Measurements from ENCODE around the gene PFKP. TPM values are rescaled to one million over a fixed set of nuclear protein-coding genes. Genes with fewer than 3 reads are reported as not detected.
A peak's percentile ranks its signal among the peaks of the same experiment; 100 is the strongest.

Gene PFKP
- total RNA-seq, 2 experiments from 2014 or later: 217 to 219 TPM

DNA sequence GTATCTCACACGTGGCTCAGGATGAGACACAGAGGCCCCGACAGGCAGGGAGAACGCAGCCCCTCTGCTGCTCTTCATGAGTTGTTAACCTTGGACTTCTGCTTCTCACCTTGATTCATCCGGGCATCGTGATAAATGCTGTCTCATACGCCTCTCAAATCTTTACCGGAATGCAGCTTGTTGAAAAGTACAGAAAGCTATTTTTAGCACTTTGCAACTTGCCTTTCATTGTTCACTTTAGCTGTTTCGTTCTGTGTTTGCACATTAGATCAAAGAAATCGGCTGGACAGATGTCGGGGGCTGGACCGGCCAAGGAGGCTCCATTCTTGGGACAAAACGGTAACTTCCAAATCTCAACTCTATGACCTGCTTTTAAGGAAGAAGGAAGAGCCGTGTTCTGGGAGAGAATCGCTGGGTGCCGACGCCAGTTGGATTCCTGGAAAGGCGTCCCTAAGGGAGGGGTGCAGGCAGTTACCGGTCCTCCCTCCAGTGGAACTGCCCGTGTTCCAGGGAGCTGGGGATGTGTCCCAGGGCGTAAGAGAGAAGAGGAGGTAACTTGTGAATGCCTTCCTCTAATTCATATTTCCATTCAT, 49.3 kb downstream of the PFKP start:
- no peaks in the 10 kb centered on the region for H3K9me3 Mint-ChIP-seq
- ATAC-seq: no peak
- POLR2A ChIA-PET: interaction anchor here (0.8 to 1.3 kb wide), 6 partner anchors 8 to 46 kb away, joined by 3 to 4 read pairs (median 3); no protein-coding TSS in a partner anchor
- H3K27me3 Mint-ChIP-seq: no peaks in the 10 kb centered on the region
- no peak overlapping the region for H3K4me3 Mint-ChIP-seq
- DNase-seq: no peak
- TF ChIP-seq, protein P1, sequence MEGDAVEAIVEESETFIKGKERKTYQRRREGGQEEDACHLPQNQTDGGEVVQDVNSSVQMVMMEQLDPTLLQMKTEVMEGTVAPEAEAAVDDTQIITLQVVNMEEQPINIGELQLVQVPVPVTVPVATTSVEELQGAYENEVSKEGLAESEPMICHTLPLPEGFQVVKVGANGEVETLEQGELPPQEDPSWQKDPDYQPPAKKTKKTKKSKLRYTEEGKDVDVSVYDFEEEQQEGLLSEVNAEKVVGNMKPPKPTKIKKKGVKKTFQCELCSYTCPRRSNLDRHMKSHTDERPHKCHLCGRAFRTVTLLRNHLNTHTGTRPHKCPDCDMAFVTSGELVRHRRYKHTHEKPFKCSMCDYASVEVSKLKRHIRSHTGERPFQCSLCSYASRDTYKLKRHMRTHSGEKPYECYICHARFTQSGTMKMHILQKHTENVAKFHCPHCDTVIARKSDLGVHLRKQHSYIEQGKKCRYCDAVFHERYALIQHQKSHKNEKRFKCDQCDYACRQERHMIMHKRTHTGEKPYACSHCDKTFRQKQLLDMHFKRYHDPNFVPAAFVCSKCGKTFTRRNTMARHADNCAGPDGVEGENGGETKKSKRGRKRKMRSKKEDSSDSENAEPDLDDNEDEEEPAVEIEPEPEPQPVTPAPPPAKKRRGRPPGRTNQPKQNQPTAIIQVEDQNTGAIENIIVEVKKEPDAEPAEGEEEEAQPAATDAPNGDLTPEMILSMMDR (IDR thresholded peaks at IDR 0.05): no peak
- H3K27ac Mint-ChIP-seq: no peak overlapping the region
- intact Hi-C loops (cut with micrococcal nuclease): no loop called here
- peaks cover 74% of the 10 kb centered on the region for H3K36me3 Mint-ChIP-seq (ENCODE audit: low read depth)
- no peaks in the 10 kb centered on the region for H3K4me1 Mint-ChIP-seq (ENCODE audit: low read depth)
- CTCF ChIA-PET: interaction anchor here (1.1 kb wide), 1 partner anchor 9 kb away, joined by 4 read pairs; no protein-coding TSS in a partner anchor

- no peaks in the 10 kb centered on the region for H3K9me3 Mint-ChIP-seq
- H3K27ac Mint-ChIP-seq: no peak overlapping the region
- H3K4me1 Mint-ChIP-seq (ENCODE audit: low read depth): no peaks in the 10 kb centered on the region
- no peak overlapping the region for H3K4me3 Mint-ChIP-seq
- ATAC-seq: no peak
- intact Hi-C loops (cut with micrococcal nuclease): no loop called here
- CTCF ChIA-PET: no interaction called here
- no peak for DNase-seq
- peaks cover 72% of the 10 kb centered on the region for H3K36me3 Mint-ChIP-seq (ENCODE audit: low read depth)
- H3K27me3 Mint-ChIP-seq: no peaks in the 10 kb centered on the region
- POLR2A ChIA-PET: interaction anchor here (0.9 to 1.3 kb wide), 3 partner anchors 31 to 47 kb away, joined by 3 to 4 read pairs (median 3); no protein-coding TSS in a partner anchor
- TF ChIP-seq, protein P1 (IDR thresholded peaks at IDR 0.05): no peak
Observed at GRCh38 chr10:3117486-3117885, 50.1 kb downstream of the PFKP start.

DNA sequence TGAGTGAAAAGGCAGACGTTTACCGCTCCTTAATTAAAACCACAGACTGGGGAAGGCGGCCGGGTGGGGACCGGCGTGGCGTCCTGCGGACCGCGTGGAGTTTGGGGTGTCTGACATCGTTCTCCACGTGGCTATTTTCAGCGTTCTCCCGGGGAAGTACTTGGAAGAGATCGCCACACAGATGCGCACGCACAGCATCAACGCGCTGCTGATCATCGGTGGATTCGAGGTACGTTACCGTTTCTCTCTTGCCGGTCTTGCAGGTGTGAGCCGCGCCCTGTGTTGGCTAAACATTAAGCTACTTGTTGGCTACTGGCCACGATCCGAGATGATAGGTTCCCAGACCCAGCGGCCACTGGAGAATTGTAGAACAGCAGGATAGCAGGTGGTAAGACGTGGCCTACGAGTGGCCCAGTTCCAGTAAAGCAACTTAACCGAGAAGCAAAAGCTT, 51.3 kb downstream of the PFKP start:
- DNase-seq (no peak), ATAC-seq (no peak)
- POLR2A ChIA-PET: interaction anchor here (0.6 to 1.1 kb wide), 3 partner anchors 9 to 47 kb away, joined by 3 to 4 read pairs (median 4); no protein-coding TSS in a partner anchor
- no peak overlapping the region for H3K4me3 Mint-ChIP-seq
- CTCF ChIA-PET: interaction anchor here (1.0 kb wide), 1 partner anchor 10 kb away, joined by 3 read pairs; no protein-coding TSS in a partner anchor
- no peaks in the 10 kb centered on the region for H3K27me3 Mint-ChIP-seq
- TF ChIP-seq, protein P1 (IDR thresholded peaks at IDR 0.05): no peak
- H3K27ac Mint-ChIP-seq: no peak overlapping the region
- no peaks in the 10 kb centered on the region for H3K4me1 Mint-ChIP-seq (ENCODE audit: low read depth)
- peaks cover 70% of the 10 kb centered on the region for H3K36me3 Mint-ChIP-seq (ENCODE audit: low read depth)
- no peaks in the 10 kb centered on the region for H3K9me3 Mint-ChIP-seq
- intact Hi-C loops (cut with micrococcal nuclease): no loop called here

GRCh38 chr10:3119796-3120459, 52.6 kb downstream of the PFKP start:
- no peak for DNase-seq
- intact Hi-C loops (cut with micrococcal nuclease): no loop called here
- ChIA-PET CTCF (interaction anchor here (0.6 to 2.1 kb wide), 5 partner anchors 10 to 62 kb away, joined by 3 to 6 read pairs (median 3); no protein-coding TSS in a partner anchor), POLR2A (interaction anchor here (1.0 kb wide), 1 partner anchor 10 kb away, joined by 3 read pairs; no protein-coding TSS in a partner anchor)
- Mint-ChIP-seq H3K36me3 (ENCODE audit: low read depth) (peaks cover 67% of the 10 kb centered on the region), H3K27me3 (no peaks in the 10 kb centered on the region), H3K27ac (no peak overlapping the region), H3K4me1 (ENCODE audit: low read depth) (no peaks in the 10 kb centered on the region), H3K4me3 (no peak overlapping the region), H3K9me3 (no peaks in the 10 kb centered on the region)
- TF ChIP-seq, protein P1 (IDR thresholded peaks at IDR 0.05): peak; percentile 40
- ATAC-seq: peak; percentile 40

DNA sequence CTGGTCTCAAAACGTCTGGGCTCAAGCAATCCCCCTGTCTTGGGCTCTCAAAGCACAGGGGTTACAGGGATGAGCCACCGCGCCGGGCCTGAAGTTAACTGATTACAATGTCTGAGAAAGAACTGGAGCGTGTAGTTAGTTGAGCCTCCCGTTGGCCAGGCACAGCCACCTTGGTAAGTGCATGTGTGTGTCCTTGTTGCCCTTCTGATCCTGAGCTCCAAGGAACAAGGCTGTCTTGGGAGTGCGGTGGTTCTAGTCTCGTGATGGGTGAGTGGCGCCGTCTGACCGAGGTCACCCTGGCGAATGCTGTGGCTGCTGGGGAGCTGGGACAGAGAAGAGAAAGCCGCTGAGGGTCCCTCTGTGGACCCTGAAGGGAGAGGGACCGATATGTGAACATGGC, 54.7 kb downstream of the PFKP start:
- no peak overlapping the region for H3K27ac Mint-ChIP-seq
- DNase-seq (no peak), ATAC-seq (no peak)
- no peaks in the 10 kb centered on the region for H3K9me3 Mint-ChIP-seq
- intact Hi-C loops (cut with micrococcal nuclease): no loop called here
- no peak overlapping the region for H3K4me3 Mint-ChIP-seq
- H3K4me1 Mint-ChIP-seq (ENCODE audit: low read depth): no peaks in the 10 kb centered on the region
- TF ChIP-seq, protein P1 (IDR thresholded peaks at IDR 0.05): no peak
- CTCF ChIA-PET: interaction anchor here (1.4 kb wide), 1 partner anchor 193 kb away, joined by 3 read pairs; no protein-coding TSS in a partner anchor
- POLR2A ChIA-PET: interaction anchor here (0.8 kb wide), 1 partner anchor 14 kb away, joined by 3 read pairs; no protein-coding TSS in a partner anchor
- H3K36me3 Mint-ChIP-seq (ENCODE audit: low read depth): peaks cover 67% of the 10 kb centered on the region
- H3K27me3 Mint-ChIP-seq: no peaks in the 10 kb centered on the region

All from activated CD8-positive, alpha-beta T cell treated with anti-CD3 and anti-CD28 coated beads for 36 hours (primary cell).